Measurements from ENCODE around the gene AGBL1. TPM values are rescaled to one million over a fixed set of nuclear protein-coding genes. Genes with fewer than 3 reads are reported as not detected.

The AGBL1 gene
- total RNA-seq, 1 donor from 2014 or later = not detected

GRCh38 chr15:86259589-86259988 lies 179.9 kb downstream of the AGBL1 start:
- no peak overlapping the region for H3K4me3 ChIP-seq (ENCODE audit: insufficient read depth, low read depth, low read length)
- H3K9ac ChIP-seq (ENCODE audit: low read length) = no peak overlapping the region
- no peaks in the 10 kb centered on the region for H3K4me1 Mint-ChIP-seq (ENCODE audit: low read depth, unreplicated experiment)
- no peak overlapping the region for H3K27ac ChIP-seq (ENCODE audit: low read depth, low read length)
- FAIRE-seq (no peak), DNase-seq (ENCODE audit: low read depth) (no peak)
- no peaks in the 10 kb centered on the region for H3K79me2 ChIP-seq (ENCODE audit: insufficient read depth, low read length)
- no peaks in the 10 kb centered on the region for H3K27me3 ChIP-seq (ENCODE audit: insufficient read depth, low read length)
- no peaks in the 10 kb centered on the region for H3K36me3 ChIP-seq (ENCODE audit: insufficient read depth, low read length)
- H3K27ac Mint-ChIP-seq (ENCODE audit: unreplicated experiment) = no peak overlapping the region
- TF ChIP-seq EZH2 (IDR thresholded peaks at IDR 0.05; ENCODE audit: insufficient read depth, low read length) = no peak
- TF ChIP-seq CTCF (IDR thresholded peaks at IDR 0.05; ENCODE audit: insufficient read depth, low read depth, low read length) = no peak
- peaks cover 16% of the 10 kb centered on the region for H3K27me3 Mint-ChIP-seq (ENCODE audit: low read depth, unreplicated experiment)
- no peaks in the 10 kb centered on the region for H3K9me3 ChIP-seq (ENCODE audit: insufficient read depth, low read depth, low read length)
- no peaks in the 10 kb centered on the region for H3K36me3 Mint-ChIP-seq (ENCODE audit: low read depth, unreplicated experiment)
- H4K20me1 ChIP-seq (ENCODE audit: insufficient read depth, low read length) = no peaks in the 10 kb centered on the region
- H3K4me3 Mint-ChIP-seq (ENCODE audit: unreplicated experiment) = no peak overlapping the region
- H3K4me1 ChIP-seq (ENCODE audit: insufficient read depth, low read length) = no peaks in the 10 kb centered on the region
- H2AFZ ChIP-seq (ENCODE audit: low read depth, low read length) = no peak overlapping the region
- no peaks in the 10 kb centered on the region for H3K9me3 Mint-ChIP-seq (ENCODE audit: unreplicated experiment)
- no peak overlapping the region for H3K4me2 ChIP-seq (ENCODE audit: low read length)

DNA sequence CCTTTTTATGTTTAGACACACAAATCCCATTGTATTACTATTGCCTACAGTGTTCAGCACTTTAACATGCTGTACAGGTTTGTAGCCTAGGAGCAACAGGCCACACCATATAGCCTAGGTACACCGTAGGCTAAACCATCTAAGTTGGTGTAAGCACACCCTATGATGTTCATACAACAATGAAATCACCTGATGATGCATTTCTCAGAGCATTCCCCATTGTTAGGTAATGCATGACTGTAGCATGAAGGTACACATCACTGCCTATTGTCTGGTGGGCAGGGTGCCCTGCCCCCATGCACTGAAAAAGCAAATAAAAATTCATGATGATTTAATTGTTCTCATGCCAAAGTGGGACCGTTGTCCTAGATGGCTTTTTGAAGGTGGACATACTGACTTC lies 183.6 kb downstream of the AGBL1 start:
- Histone ChIP-seq H4K20me1 (ENCODE audit: insufficient read depth, low read length) (no peaks in the 10 kb centered on the region), H3K27ac (ENCODE audit: low read depth, low read length) (no peak overlapping the region), H3K36me3 (ENCODE audit: insufficient read depth, low read length) (no peaks in the 10 kb centered on the region), H3K79me2 (ENCODE audit: insufficient read depth, low read length) (no peaks in the 10 kb centered on the region), H3K4me3 (ENCODE audit: insufficient read depth, low read depth, low read length) (no peak overlapping the region), H3K4me2 (ENCODE audit: low read length) (no peak overlapping the region), H3K9ac (ENCODE audit: low read length) (no peak overlapping the region), H3K27me3 (ENCODE audit: insufficient read depth, low read length) (no peaks in the 10 kb centered on the region), H3K4me1 (ENCODE audit: insufficient read depth, low read length) (no peaks in the 10 kb centered on the region), H3K9me3 (ENCODE audit: insufficient read depth, low read depth, low read length) (no peaks in the 10 kb centered on the region), H2AFZ (ENCODE audit: low read depth, low read length) (no peak overlapping the region)
- TF ChIP-seq EZH2 (IDR thresholded peaks at IDR 0.05; ENCODE audit: insufficient read depth, low read length) (no peak), CTCF (IDR thresholded peaks at IDR 0.05; ENCODE audit: insufficient read depth, low read depth, low read length) (no peak)
- Mint-ChIP-seq H3K27ac (ENCODE audit: unreplicated experiment) (no peak overlapping the region), H3K4me3 (ENCODE audit: unreplicated experiment) (no peak overlapping the region), H3K4me1 (ENCODE audit: low read depth, unreplicated experiment) (no peaks in the 10 kb centered on the region), H3K27me3 (ENCODE audit: low read depth, unreplicated experiment) (peaks cover 18% of the 10 kb centered on the region), H3K9me3 (ENCODE audit: unreplicated experiment) (no peaks in the 10 kb centered on the region), H3K36me3 (ENCODE audit: low read depth, unreplicated experiment) (no peaks in the 10 kb centered on the region)
- FAIRE-seq (no peak), DNase-seq (ENCODE audit: low read depth) (no peak)

DNA sequence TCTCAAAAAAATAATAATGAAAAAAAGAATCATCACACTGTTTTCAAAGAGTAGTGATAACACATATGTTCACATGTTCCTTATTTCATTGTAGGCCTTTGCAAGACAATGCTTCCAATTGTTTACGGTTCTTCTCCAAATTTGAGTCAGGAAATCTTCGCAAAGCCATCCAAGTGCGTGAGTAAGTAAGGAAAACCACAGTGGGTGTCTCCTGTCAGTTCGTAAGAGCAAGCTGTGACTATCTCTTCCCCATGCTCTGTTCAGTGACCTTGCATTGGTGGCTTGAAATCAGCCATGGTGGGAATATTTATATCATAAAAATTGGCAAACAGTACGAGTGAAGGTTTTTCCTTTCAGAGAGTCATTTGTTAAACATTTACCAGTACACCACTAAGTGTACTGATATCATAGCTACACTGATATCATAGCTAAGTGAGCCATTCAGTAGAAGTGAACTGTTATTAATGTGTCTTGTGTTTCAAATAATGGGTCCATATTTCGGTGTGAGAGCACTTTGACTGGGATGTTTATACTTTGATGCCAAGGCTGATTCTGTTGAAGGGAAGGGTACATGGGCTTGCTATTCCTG lies 187.3 kb downstream of the AGBL1 start:
- no peak overlapping the region for H3K27ac ChIP-seq (ENCODE audit: low read depth, low read length)
- Mint-ChIP-seq H3K9me3 (ENCODE audit: unreplicated experiment) (no peaks in the 10 kb centered on the region), H3K4me1 (ENCODE audit: low read depth, unreplicated experiment) (no peaks in the 10 kb centered on the region), H3K4me3 (ENCODE audit: unreplicated experiment) (no peak overlapping the region), H3K36me3 (ENCODE audit: low read depth, unreplicated experiment) (no peaks in the 10 kb centered on the region), H3K27me3 (ENCODE audit: low read depth, unreplicated experiment) (peaks cover 8% of the 10 kb centered on the region), H3K27ac (ENCODE audit: unreplicated experiment) (no peak overlapping the region)
- no peak overlapping the region for H2AFZ ChIP-seq (ENCODE audit: low read depth, low read length)
- FAIRE-seq = no peak
- H3K9ac ChIP-seq (ENCODE audit: low read length) = no peak overlapping the region
- H3K36me3 ChIP-seq (ENCODE audit: insufficient read depth, low read length) = no peaks in the 10 kb centered on the region
- TF ChIP-seq CTCF (IDR thresholded peaks at IDR 0.05; ENCODE audit: insufficient read depth, low read depth, low read length) (no peak), EZH2 (IDR thresholded peaks at IDR 0.05; ENCODE audit: insufficient read depth, low read length) (no peak)
- no peak overlapping the region for H3K4me3 ChIP-seq (ENCODE audit: insufficient read depth, low read depth, low read length)
- H3K9me3 ChIP-seq (ENCODE audit: insufficient read depth, low read depth, low read length) = no peaks in the 10 kb centered on the region
- no peak overlapping the region for H3K4me2 ChIP-seq (ENCODE audit: low read length)
- no peaks in the 10 kb centered on the region for H3K27me3 ChIP-seq (ENCODE audit: insufficient read depth, low read length)
- H4K20me1 ChIP-seq (ENCODE audit: insufficient read depth, low read length) = no peaks in the 10 kb centered on the region
- H3K79me2 ChIP-seq (ENCODE audit: insufficient read depth, low read length) = no peaks in the 10 kb centered on the region
- H3K4me1 ChIP-seq (ENCODE audit: insufficient read depth, low read length) = no peaks in the 10 kb centered on the region
- peak; percentile 64 for DNase-seq (ENCODE audit: low read depth)
